ENCODE results near the gene TSPAN31.

The TSPAN31 gene

GRCh38 chr12:57754411-57755193, 9.8 kb downstream of the TSPAN31 start, which contains the start of gene MARCHF9:
TSS of gene MARCHF9 (plus strand) at chr12:57755103. CDS start at chr12:57755529, 426 bp downstream.
- no peak for FAIRE-seq

DNA sequence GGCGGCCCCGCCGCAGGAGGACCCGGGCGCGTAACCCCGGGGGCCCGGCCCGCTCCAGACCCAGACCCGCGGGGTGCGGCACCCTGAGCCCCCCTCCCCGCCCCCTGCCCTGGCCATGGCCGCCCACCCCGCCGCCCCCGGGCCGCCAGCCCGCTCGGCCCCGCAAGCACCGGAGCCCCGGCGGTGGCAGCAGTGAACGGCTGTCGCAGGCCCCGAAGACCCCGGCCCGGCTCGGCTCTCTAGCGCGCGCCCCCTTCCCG, 10.3 kb downstream of the TSPAN31 start:
- no peak for FAIRE-seq

GRCh38 chr12:57755454-57756372, 10.9 kb downstream of the TSPAN31 start:
- no peak for FAIRE-seq

DNA sequence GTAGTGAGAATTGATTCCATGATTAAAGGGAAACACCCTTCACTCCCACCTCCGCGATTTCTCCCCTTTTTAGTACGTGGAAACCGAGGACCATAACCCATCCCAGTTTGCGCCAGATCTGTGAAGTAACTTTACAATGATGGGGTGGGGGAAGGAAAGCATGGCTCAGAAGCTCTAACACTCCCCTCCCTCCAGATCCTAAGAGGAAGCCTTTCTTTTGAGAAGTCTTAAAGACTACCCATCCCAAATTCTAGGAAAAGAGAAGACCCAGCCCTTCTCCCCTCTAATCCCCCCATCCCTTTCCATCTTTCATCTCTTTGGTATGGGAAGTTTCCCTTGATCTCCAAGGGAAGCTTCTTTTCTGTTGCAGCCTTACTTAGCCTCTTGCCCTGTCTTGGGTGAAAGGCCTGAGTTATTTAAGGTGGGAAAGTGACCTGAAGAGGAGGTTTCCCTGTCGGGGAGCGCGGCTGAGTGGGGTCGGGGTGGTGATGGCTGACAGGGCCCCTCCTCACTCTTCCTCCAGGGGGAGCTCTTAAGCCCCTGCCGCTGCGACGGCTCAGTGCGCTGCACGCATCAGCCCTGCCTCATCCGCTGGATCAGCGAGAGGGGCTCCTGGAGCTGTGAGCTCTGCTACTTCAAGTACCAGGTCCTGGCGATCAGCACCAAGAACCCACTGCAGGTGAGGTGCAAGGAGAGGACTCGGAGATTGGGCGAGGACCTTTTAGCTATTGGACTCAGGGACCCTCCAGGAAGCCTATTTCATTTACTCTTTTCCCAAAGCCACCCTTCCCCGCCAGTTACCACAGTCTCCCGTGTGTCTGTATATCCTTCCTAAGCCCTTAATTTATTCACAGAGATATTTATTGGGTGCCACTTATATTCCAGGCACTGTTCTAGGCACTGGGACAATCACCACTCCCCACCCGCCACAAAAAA, 11.8 kb downstream of the TSPAN31 start:
- FAIRE-seq: no peak

- no peak for FAIRE-seq
Measured at GRCh38 chr12:57757771-57758170, 12.9 kb downstream of the TSPAN31 start.

- FAIRE-seq: no peak
Measured at GRCh38 chr12:57758552-57759359, 13.9 kb downstream of the TSPAN31 start.

- peak; percentile 81 for FAIRE-seq
Measured at GRCh38 chr12:57759360-57759980, 14.6 kb downstream of the TSPAN31 start.

- no peak for FAIRE-seq
Measured at GRCh38 chr12:57760347-57760982, 15.6 kb downstream of the TSPAN31 start.

DNA sequence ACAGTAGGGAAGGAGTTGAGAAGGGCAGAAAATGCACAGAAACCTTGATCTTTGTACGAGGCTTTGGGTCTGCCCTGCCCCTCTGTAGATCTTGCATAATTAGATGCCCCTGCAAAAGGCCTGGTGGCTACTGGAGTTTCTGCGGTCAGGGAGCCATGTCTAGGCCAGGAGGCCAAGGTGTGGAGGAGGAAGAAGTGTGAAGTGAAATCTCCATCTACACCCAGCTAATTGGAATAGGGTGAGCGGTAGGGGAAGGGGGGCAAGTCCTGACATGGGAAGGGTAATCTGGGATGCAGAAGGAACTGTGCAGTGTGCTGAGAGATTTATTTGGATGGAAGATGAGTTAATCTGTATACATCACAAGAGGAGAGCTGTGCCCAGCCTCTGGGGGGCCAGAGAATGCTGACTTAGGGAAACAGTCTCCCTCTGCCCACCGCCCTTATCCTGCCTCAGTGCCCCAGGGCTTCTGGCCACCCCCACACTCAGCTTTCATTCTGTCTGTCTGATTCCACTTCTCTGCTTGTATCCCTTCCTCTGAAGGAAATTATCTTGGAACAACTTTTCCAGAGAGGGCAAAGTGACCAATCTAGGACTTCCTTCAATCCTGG, 16.7 kb downstream of the TSPAN31 start:
- no peak for FAIRE-seq

DNA sequence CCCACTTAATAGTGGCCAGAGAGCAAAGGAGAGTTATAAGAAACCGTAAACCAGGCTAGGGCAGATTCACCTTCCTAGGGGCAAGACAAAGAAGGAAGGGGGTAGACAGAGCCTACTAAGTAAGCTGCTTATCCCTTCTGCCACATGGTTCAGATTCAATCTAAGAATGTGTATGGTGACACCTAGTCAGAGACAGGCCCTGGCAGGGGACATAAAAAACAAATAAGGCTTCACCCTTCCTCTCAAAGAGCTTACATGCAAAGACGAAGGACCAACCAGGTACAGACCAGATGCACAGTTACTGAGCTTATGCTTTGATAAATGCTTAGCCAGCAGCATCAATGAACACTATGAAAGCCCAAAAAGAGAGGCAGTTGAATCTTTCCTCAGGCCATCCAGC, 17.6 kb downstream of the TSPAN31 start:
- no peak for FAIRE-seq

DNA sequence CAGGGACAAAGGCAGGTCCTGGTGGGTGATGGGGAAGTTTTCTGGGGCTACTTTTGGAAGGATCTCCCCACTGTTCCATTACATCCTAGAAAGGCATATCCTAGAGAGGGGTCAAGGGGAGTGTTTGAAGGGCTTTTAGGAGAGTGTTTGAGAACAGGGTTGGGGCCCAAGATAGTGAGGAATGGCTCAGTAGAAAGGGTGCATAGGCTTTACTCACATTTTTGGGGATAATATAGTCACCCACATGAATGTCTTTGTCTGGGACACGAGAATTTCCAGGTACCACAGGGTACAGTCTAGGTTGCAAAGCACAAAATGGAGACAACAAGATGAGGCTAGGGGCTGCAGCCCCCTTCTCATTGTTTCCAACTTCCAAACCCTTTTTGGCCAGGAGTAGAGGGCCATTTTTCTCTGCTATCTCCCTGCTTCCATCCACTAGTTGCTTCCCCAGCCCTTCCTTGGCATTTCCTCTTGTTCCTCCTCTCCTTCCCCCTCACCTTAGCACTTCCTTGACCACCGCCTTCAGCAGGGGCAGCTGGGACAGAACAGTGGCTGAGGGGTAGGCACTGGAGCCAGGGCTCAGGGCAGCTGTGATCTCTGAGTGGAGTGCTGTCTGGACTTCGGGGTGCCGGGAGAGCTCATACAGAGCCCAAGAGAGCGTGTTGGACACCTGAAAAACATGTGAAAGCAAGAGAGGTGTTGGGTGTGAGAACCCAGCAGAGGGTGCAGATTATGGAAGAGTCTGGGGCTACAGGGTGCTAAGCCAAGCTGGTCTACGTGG, 19.2 kb downstream of the TSPAN31 start:
- no peak for FAIRE-seq

DNA sequence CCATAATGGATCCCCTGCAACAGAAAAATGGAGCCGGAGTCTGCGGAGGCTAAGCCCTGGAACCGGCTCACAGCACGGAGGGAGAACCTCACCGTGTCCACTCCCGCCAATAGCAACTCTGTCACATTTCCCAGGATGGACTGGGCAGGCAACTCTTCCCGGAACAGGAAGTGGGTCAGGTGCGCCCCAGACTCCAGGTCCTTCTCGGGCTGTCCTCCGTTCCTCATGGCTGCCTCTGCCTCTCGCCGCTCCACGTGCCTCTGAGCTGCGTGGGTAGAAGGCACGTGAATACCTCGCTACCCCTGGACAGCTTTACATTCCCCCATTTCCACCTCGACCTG, 19.8 kb downstream of the TSPAN31 start:
- no peak for FAIRE-seq

GRCh38 chr12:57765003-57765697, 20.3 kb downstream of the TSPAN31 start:
- no peak for FAIRE-seq

DNA sequence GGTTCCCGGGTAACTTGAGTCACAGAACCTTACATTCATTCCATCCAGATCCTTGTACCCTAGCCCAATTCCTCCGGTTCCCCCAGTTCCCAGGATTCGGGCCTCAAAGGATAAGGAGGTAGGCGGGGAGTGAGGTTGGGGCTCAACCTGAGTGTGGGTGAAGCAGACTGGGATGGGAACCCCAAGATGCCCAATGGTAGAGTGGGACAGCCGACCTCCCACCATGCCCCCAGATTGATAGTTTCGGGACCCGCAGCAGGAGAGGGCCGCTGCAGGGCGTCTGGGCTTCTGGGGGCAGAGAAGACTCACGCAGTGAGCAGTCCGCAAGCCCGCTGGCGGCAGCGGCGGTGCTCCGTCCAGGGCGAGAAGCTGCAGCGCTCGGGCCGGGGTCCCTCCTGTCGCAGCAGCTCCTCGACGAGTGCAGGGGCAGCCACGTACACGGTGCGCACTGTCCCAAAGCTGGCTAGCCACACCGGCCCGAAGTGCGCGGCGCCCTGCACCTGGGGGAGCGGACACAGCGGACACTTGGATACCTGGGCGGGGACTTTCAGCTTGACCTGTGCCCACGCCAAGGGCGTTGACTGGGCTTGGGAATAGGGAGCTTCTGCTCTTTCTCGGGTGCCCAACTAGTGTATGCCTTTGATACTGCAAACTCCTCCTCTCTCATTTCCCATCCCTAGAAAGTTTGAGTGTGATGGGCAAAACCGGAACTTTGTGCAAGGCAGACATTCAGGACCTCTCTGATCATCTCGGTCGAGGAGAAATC, 21.0 kb downstream of the TSPAN31 start:
- no peak for FAIRE-seq

DNA sequence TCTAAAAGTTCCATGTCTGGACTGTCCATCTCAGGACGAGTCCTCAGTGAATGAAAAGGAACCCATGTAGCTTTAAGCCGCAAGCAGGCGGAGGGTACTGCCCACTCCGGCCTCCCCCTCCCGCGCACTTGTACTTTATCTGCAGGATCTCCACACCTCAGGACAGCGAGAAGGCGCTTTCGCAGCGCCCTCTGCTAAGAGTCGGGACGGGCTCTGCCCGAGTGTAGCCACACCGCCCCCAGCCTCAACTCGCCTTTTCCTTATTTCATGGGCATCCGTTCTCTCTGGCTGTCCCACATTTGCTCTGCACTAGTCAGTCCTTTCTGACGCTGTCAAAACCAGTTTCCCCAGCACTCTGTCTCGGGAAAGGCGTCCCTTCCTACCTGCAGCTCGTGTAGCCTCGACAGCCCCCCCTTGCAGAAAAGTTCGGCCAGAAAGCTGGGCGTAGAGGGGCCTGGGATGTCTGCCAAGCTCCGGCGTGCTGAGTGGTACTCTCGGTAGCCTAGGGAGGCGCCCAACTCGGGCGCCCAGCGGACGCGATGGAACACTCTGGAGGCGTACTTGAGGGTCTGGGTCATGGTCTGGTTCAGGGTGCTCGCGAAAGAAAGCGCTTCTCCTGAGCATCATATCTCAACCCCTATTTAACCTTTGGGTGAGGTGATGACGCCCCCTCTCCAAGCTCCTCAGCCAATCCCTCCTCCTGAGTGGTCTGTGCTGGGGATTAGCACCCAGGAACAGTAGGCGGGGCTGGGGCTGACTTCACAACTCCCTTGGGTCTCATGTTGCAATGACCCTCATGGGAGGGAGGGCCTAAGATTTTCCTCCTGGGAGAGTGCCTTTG, 21.8 kb downstream of the TSPAN31 start, which contains the start of gene CYP27B1:
Gene CYP27B1 (minus strand): TSS at position 615 of the 841 bp plus-strand sequence. CDS start 37 bp downstream, at position 578.
- FAIRE-seq: no peak

GRCh38 chr12:57767305-57767698, 22.5 kb downstream of the TSPAN31 start:
- no peak for FAIRE-seq

GRCh38 chr12:57767876-57768275, 23.0 kb downstream of the TSPAN31 start:
- FAIRE-seq: no peak
